Activated naive CD4-positive, alpha-beta T cell treated with anti-CD3 and anti-CD28 coated beads, Interleukin-2, amount 50 U/mL, for 72 hours (primary cell): ENCODE results near the gene HECTD4. TPM values are rescaled to one million over a fixed set of nuclear protein-coding genes. Genes with fewer than 3 reads are reported as not detected.
"Not testable (repeated sequence)": the region's sequence is repeated elsewhere in the genome, so short reads cannot be mapped to it uniquely, and the experiment has no call there.

ENCODE experiments used
- ATAC-seq, 2 donors: fragments of 150-1000 bp; cut with Tn5 transposase; 2 replicates each; pipeline ENCODE4 v1.10.0; 2021; ENCODE audit warnings: mild to moderate bottlenecking in 2 of 2, moderate library complexity in 2 of 2
- DNase-seq, 2 donors: peaks; one replicate each; pipeline ENCODE4 v3.0.0; 2021 to 2022; ENCODE audit warnings: low spot score in 2 of 2
- H3K27ac Mint-ChIP-seq, 2 donors: one replicate each; pipeline ENCODE4 v1.8.0; 2022; ENCODE audit warnings: mild to moderate bottlenecking in 2 of 2, mixed read lengths in 2 of 2
- H3K36me3 Mint-ChIP-seq, 2 donors: one replicate each; pipeline ENCODE4 v1.8.0; 2022; ENCODE audit warnings: mixed read lengths in 2 of 2
- H3K9me3 Mint-ChIP-seq, 2 donors: one replicate each; pipeline ENCODE4 v1.8.0; 2022; ENCODE audit warnings: mixed read lengths in 2 of 2
- total RNA-seq, 2 donors: library from RNA; stranded (reverse); gene quantifications; one replicate each; pipeline ENCODE4 v1.2.3, GENCODE V29; 2022

HECTD4 gene
- total RNA-seq, 2 donors from 2014 or later, result 26.7 to 31.0 TPM

DNA sequence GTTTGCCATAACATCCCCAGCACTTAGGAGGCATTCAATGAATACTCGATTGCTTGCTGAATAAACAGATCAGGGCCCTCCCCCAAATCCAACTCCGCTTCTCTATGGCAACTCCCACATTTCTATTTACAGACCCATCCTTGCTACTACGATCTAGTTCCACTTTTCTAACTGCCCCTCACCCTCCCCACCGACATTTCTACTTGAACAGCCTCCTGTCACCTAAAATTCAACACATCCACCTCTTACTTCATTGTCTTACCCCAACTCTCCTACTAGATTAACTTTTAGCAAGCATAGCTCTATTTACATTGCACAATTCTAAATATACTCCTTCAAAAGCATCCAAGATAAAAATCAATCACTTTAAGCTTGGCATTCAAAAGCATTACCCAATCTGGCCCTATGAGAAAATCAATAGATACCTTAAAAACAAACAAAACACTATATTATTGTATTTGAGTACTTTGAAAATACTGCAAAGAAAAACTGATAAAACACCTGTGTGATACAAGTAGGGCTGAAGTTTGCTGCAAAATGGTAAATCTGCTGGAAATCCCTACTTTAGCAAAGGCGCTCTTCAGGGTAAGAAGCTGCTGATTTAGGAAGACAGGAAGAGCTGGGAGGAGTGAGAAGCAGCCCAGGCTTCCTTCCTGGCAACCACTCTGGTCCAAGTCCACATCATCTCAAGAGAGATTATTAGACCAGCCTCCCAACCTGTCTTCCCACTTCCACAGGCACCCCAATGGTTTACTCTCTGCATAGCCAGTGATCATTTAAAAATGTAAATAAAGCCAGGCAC is 96.4 kb downstream of the HECTD4 start:
- ATAC-seq (no peak), DNase-seq (no peak)
- H3K36me3 Mint-ChIP-seq, result peaks cover 0 to 8% of the 10 kb centered on the region in 2 donors
- H3K27ac Mint-ChIP-seq, result no peak overlapping the region
- H3K9me3 Mint-ChIP-seq, result peaks cover 0 to 6% of the 10 kb centered on the region in 2 donors

DNA sequence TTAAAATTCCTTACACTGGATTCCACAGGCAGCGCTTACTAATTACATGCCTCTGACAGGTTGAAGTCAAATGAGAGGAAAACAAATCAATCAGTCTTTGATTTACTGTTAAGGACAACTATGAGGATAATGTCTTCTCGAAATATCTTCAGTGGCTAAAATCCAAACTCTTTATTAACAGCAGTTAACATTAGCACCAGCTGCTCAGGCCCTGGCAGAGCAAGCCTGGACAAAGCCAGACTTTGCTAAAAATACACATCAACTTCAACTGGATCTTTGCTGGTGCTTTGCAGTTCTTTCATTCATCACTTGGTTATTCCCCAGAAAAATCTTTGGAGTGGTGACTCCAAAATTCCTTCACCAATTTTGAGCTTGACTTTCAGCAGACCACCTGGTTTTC is 98.7 kb downstream of the HECTD4 start:
- no peak for ATAC-seq
- no peak overlapping the region for H3K27ac Mint-ChIP-seq
- no peaks in the 10 kb centered on the region for H3K9me3 Mint-ChIP-seq
- no peak for DNase-seq
- no peaks in the 10 kb centered on the region for H3K36me3 Mint-ChIP-seq

DNA sequence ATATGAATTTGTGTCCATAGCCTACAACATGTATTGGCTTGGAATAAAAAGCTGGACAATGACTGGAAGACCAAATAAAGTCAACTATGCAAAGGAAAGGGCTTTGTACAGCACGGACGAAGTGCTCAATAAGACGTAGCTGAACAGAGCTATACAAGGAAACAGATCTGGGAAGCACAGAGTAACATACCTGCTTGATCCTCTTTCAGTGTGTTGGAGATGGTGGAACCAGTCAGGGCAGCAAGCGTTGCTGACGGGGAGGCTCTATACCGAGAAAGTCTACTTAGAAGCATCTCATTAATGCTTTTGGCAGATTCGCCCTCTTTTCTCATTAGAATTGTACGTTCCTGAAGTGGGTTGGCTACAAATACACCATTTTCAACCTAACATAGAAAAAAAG is 99.3 kb downstream of the HECTD4 start:
- no peak for ATAC-seq
- Mint-ChIP-seq H3K27ac (no peak overlapping the region), H3K9me3 (no peaks in the 10 kb centered on the region)

GRCh38 chr12:112275836-112276235 is 106.4 kb downstream of the HECTD4 start:
- DNase-seq (no peak), ATAC-seq (no peak)
- Mint-ChIP-seq H3K36me3 (no peaks in the 10 kb centered on the region), H3K27ac (no peak overlapping the region), H3K9me3 (no peaks in the 10 kb centered on the region)

More for the DNA sequence above, 99.3 kb downstream of the HECTD4 start:
- DNase-seq, result no peak
- H3K36me3 Mint-ChIP-seq, result no peaks in the 10 kb centered on the region

DNA sequence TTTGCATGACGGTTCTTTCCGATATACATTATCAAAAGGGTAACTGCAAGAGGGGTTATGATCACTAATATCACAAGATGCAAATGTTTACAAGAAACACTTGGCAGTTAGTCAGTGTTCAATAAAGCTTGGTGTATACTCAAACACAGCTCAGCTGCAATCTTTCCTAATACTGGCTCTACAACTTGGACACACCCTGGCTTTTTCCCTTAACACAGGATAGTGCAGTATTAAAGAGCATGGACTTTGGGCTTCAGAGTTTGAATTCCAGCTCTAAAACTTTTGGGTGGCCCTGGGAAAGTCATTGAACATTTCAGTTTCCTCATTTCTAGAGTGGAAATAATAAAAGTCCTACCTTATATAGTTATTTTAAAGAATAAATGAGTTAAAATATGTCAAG is 107.0 kb downstream of the HECTD4 start:
- Mint-ChIP-seq H3K36me3 (no peaks in the 10 kb centered on the region), H3K9me3 (no peaks in the 10 kb centered on the region), H3K27ac (no peak overlapping the region)
- no peak for ATAC-seq
- no peak for DNase-seq

DNA sequence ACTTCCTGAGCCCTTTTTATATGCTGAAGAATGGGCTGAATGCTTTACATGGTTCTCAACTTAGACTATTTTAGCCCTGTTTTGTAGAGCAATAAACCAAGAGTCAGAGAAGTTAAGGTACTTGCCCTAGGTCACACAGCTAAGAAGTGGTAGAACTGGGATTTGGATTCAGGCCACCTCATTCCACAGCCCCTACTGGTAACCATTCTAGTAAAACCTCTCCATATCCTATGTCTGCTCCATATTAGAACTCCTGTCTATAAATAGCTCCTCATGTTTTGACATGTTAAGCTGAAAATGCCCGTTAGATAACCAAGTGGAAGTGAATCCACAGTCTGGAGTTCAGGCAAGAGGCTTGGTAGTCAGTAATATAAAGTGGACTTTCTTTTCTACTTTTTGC is 111.6 kb downstream of the HECTD4 start:
- Mint-ChIP-seq H3K27ac (no peak overlapping the region), H3K9me3 (no peaks in the 10 kb centered on the region), H3K36me3 (no peaks in the 10 kb centered on the region)
- ATAC-seq, result no peak
- DNase-seq, result no peak

DNA sequence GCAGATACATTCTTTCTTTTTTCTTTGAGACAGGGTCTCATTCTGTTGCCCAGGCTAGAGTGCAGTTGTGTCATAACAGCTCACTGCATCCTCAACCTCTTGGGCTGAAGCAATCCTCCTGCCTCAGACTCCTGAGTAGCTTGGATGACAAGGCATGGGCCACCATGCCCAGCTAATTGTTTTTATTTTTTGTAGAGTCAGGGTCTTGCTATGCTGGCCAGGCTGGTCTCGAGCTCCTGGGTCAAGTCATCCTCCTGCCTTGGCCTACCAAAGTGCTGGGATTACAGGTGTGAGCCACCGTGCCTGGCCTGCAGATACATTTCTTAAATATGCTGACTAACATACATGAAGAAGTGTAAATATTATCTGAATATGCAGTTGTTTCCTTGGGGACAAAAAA is 115.8 kb downstream of the HECTD4 start:
- H3K36me3 Mint-ChIP-seq, result no peaks in the 10 kb centered on the region
- H3K9me3 Mint-ChIP-seq, result no peaks in the 10 kb centered on the region
- H3K27ac Mint-ChIP-seq, result no peak overlapping the region

DNA sequence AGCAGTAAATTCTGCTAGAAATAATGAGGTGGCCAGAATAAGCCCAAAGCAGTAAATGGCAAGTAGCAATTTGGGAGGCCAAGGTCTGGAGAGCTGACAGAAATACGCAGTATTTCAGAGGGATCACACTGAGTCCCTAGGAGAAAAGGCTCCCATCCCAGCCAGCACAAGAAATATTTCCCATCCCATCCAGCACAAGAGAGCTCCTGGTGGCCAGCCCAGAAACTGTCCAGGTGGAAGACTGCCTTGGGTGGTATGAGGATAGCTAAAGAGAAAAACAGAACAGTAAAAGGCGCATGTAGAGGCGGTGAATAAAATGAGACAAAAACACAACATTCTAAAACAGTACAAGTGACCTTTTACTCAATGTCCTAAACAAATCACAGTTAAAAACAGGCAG is 120.7 kb downstream of the HECTD4 start:
- DNase-seq (no peak), ATAC-seq (no peak)
- H3K36me3 Mint-ChIP-seq, result no peaks in the 10 kb centered on the region
- H3K27ac Mint-ChIP-seq, result peak overlapping the region in 1 of 2 donors; percentile 66
- no peaks in the 10 kb centered on the region for H3K9me3 Mint-ChIP-seq

More for the DNA sequence above, 115.8 kb downstream of the HECTD4 start:
- ATAC-seq, result no peak
- DNase-seq, result no peak

DNA sequence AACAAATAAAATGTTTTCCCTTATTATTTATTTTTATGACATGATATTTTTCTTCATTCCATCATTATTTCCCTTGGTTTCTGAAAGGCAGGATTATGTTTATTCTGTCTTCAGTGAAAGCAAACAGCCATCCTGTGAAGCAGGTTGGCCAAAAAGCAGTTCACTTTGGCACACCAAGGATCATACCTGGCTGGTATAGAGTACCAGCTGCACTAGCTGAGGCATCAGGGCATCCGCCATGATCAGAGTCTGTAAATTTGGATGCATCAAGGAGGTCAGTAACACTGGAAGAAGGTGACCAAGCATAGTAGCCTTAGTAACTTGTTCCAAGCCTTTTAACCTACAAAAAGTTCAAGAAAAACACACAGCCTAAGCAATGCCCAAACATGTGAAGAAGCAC is 123.3 kb downstream of the HECTD4 start:
- Mint-ChIP-seq H3K36me3 (no peaks in the 10 kb centered on the region), H3K27ac (no peak overlapping the region), H3K9me3 (no peaks in the 10 kb centered on the region)
- DNase-seq (no peak), ATAC-seq (no peak)

- ATAC-seq, result no peak
- H3K36me3 Mint-ChIP-seq, result no peaks in the 10 kb centered on the region
- H3K9me3 Mint-ChIP-seq, result no peaks in the 10 kb centered on the region
- DNase-seq, result no peak
- no peak overlapping the region for H3K27ac Mint-ChIP-seq
These were observed 125.5 kb downstream of the HECTD4 start for GRCh38 chr12:112256780-112257179.

DNA sequence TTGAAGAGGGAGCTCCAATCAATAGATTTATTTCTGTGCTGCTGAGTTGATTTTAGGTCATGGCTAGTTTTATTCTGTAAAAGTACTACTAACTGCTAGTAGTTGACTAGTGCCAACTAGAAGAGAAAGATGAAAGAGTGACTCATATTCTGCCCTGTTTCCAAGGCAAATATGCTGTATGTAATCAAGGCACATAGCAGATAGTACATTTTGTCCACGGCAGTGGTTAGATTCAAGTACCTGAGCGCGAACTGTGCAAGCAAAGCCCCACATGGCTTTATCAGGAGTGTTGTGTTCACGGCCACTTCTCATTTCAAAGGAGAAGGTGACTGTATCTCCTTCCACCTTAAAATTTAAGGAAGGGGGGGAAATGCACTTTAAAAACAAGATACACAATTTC is 130.0 kb downstream of the HECTD4 start:
- peak overlapping the region in 1 of 2 donors; percentile 13 for H3K27ac Mint-ChIP-seq
- ATAC-seq (peak in 1 of 2 donors; percentile 37), DNase-seq (no peak)
- no peaks in the 10 kb centered on the region for H3K36me3 Mint-ChIP-seq
- no peaks in the 10 kb centered on the region for H3K9me3 Mint-ChIP-seq

DNA sequence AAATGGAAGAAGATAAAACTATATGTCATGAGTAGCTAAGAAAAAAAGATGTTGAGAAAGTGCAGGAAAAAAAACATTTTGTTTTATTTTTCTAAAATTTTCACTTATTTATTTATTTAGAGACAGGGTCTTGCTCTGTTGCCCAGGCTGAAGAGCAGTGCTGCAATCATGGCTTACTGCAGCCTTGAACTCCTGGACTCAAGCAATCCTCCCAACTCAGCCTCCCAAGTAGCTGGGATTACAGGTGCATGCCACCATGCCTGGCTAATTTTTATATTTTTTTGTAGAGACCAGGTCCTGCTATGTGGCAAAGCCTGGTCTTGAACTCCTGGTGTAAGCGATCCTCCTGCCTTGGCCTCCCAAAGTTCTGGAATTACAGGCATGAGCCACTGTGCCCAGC is 137.3 kb downstream of the HECTD4 start:
- not testable (repeated sequence) for ATAC-seq, H3K27ac Mint-ChIP-seq, DNase-seq, H3K36me3 Mint-ChIP-seq, H3K9me3 Mint-ChIP-seq

GRCh38 chr12:112243255-112244110 is 138.7 kb downstream of the HECTD4 start:
- Mint-ChIP-seq H3K27ac (no peak overlapping the region), H3K36me3 (no peaks in the 10 kb centered on the region), H3K9me3 (no peaks in the 10 kb centered on the region)
- DNase-seq (no peak), ATAC-seq (no peak)

- Mint-ChIP-seq H3K27ac (peak overlapping the region in 1 of 2 donors; percentile 74), H3K9me3 (no peaks in the 10 kb centered on the region), H3K36me3 (no peaks in the 10 kb centered on the region)
- ATAC-seq (no peak), DNase-seq (no peak)
These were observed 141.1 kb downstream of the HECTD4 start for GRCh38 chr12:112241176-112241575.

- Mint-ChIP-seq H3K36me3 (peaks cover 0 to 2% of the 10 kb centered on the region in 2 donors), H3K27ac (no peak overlapping the region), H3K9me3 (no peaks in the 10 kb centered on the region)
- DNase-seq (no peak), ATAC-seq (no peak)
These were observed 142.3 kb downstream of the HECTD4 start for GRCh38 chr12:112239881-112240280.

GRCh38 chr12:112239020-112239419 is 143.2 kb downstream of the HECTD4 start:
- H3K9me3 Mint-ChIP-seq, result no peaks in the 10 kb centered on the region
- DNase-seq (no peak), ATAC-seq (no peak)
- H3K27ac Mint-ChIP-seq, result no peak overlapping the region
- H3K36me3 Mint-ChIP-seq, result peaks cover 0 to 8% of the 10 kb centered on the region in 2 donors

- DNase-seq, result no peak
- Mint-ChIP-seq H3K36me3 (peaks cover 0 to 8% of the 10 kb centered on the region in 2 donors), H3K9me3 (no peaks in the 10 kb centered on the region), H3K27ac (no peak overlapping the region)
- ATAC-seq, result no peak
These were observed 143.8 kb downstream of the HECTD4 start for GRCh38 chr12:112238441-112238840.
